Stomach (tissue), 9 donors: ENCODE results near the gene OTULIN. TPM values are rescaled to one million over a fixed set of nuclear protein-coding genes. Genes with fewer than 3 reads are reported as not detected.

Experiments
- DNase-seq, 2 donors: peaks; one replicate each; pipeline versions ENCODE4 v3.0.0 to v3.0.0-alpha.2; 2013 to 2019
- H3K27ac ChIP-seq, 5 donors: fragments of 200-600 bp in 4 of 5; sonication (generic) in 4 of 5; one replicate each; pipeline ENCODE4 v1.5.1; 2013 to 2019; ENCODE audit warnings: mild to moderate bottlenecking in 1 of 5, moderate library complexity in 1 of 5
- H3K27me3 ChIP-seq, 3 donors: fragments of 200-600 bp; sonication (generic); one replicate each; pipeline ENCODE4 v1.5.1; 2017 to 2019; ENCODE audit warnings: mixed run types in 1 of 3
- H3K36me3 ChIP-seq, 4 donors: fragments of 200-600 bp; sonication (generic); 1 replicate in 3 of 4; 2 replicates in 1 of 4; pipeline ENCODE4 v1.5.1; 2016 to 2019
- H3K4me1 ChIP-seq, 4 donors: fragments of 200-600 bp; sonication (generic); one replicate each; pipeline ENCODE4 v1.5.1; 2016 to 2019
- H3K4me3 ChIP-seq, 4 donors: fragments of 200-600 bp; sonication (generic) in 3 of 4; one replicate each; pipeline ENCODE4 v1.5.1; 2016 to 2019; ENCODE audit warnings: mild to moderate bottlenecking in 1 of 4
- H3K9me3 ChIP-seq, 4 donors: fragments of 200-600 bp; sonication (generic); one replicate each; pipeline ENCODE4 v1.5.1; 2016 to 2019
- CTCF ChIP-seq, 7 experiments: fragments of 450-650 bp in 4 of 7; fragments of 200-600 bp in 3 of 7; sonication (generic) in 3 of 7; IDR thresholded peaks; one replicate each; pipeline ENCODE4 v1.5.1; 2016 to 2019; ENCODE audit warnings: antibody characterized with exemption in 7 of 7, control low read depth in 2 of 7, mild to moderate bottlenecking in 1 of 7
- EP300 ChIP-seq: sonication (generic); formaldehyde crosslinking; IDR thresholded peaks from one replicate; pipeline ENCODE4 v1.6.1; 2017; ENCODE audit warnings: antibody characterized with exemption
- POLR2A ChIP-seq, 4 donors: fragments of 450-650 bp; IDR thresholded peaks; one replicate each; pipeline ENCODE4 v1.6.1; 2016; ENCODE audit warnings: antibody characterized with exemption in 4 of 4, control low read depth in 2 of 4, mild to moderate bottlenecking in 1 of 4, moderate library complexity in 1 of 4
- POLR2AphosphoS5 ChIP-seq, 3 donors: sonication (generic); formaldehyde crosslinking; IDR thresholded peaks; one replicate each; pipeline ENCODE4 v1.6.1; 2016; ENCODE audit warnings: antibody characterized with exemption in 3 of 3
- WGBS, 5 donors: extraction: QIAGEN DNeasy Blood & Tissue Kit in 3 of 5; methylation state at CpG; one replicate each; pipeline versions ENCODE4 v1.1.5 to v1.1.7; 2013 to 2018; 5-methylcytosine and 5-hydroxymethylcytosine counted together
- intact Hi-C: fragments of 100-400 bp; cut with DNase I; formaldehyde crosslinking; loops from one replicate; pipeline ENCODE4 v1.15.1; 2023; ENCODE audit warnings: low total_unique reads
- polyA plus RNA-seq, 3 donors: library from polyadenylated mRNA; stranded (reverse); fragments of 200-250 nt; gene quantifications; one replicate each; pipeline ENCODE4 v1.2.3, GENCODE V29; 2013
- total RNA-seq, 5 donors: library from RNA; depleted of rRNA; stranded (reverse); fragments of >200 nt; gene quantifications; one replicate each; pipeline versions ENCODE4 v1.1.0 to v1.2.3, GENCODE V29; 2014 to 2016
- donor health status: healthy with polysubstance abuse.
- donor health status: Bipolar disorder and iron deficiency.
- donor health status: healthy.

Gene OTULIN
- total and polyA plus RNA-seq, 8 donors = 2.5 to 47.2 (median 13.7) TPM

- DNase-seq = no peak
- Histone ChIP-seq H3K27me3 (no peaks in the 10 kb centered on the region), H3K9me3 (no peaks in the 10 kb centered on the region), H3K4me1 (peaks cover 31 to 81% (median 51%) of the 10 kb centered on the region in 4 donors), H3K36me3 (no peaks in the 10 kb centered on the region), H3K27ac (no peak overlapping the region), H3K4me3 (no peak overlapping the region)
- TF ChIP-seq POLR2A (IDR thresholded peaks at IDR 0.05) (no peak), EP300 (no peak), POLR2AphosphoS5 (IDR thresholded peaks at IDR 0.05) (no peak), CTCF (IDR thresholded peaks at IDR 0.05) (no peak)
- 80 to 86% (median 84%) methylated on average over 8 of the region's 8 CpGs for WGBS, 5 donors
- intact Hi-C loops = no loop called here
Measured at GRCh38 chr5:14667290-14667689, 2.8 kb downstream of the OTULIN start.

- intact Hi-C loops = no loop called here
- peak overlapping the region in 2 of 5 donors; percentile 11 to 20 for H3K27ac ChIP-seq
- TF ChIP-seq POLR2A (IDR thresholded peaks at IDR 0.05) (no peak), CTCF (IDR thresholded peaks at IDR 0.05) (no peak), POLR2AphosphoS5 (IDR thresholded peaks at IDR 0.05) (no peak)
- no peaks in the 10 kb centered on the region for H3K36me3 ChIP-seq
- no peaks in the 10 kb centered on the region for H3K27me3 ChIP-seq
- H3K9me3 ChIP-seq = no peaks in the 10 kb centered on the region
- H3K4me3 ChIP-seq = no peak overlapping the region
- 65 to 89% (median 83%) methylated on average over 1 of the region's 1 CpG for WGBS, 5 donors
- peaks cover 35 to 84% (median 55%) of the 10 kb centered on the region in 4 donors for H3K4me1 ChIP-seq
- DNase-seq = no peak
Measured at GRCh38 chr5:14667770-14668169, 3.3 kb downstream of the OTULIN start.

GRCh38 chr5:14668181-14668591, 3.7 kb downstream of the OTULIN start:
- H3K36me3 ChIP-seq = no peaks in the 10 kb centered on the region
- WGBS, 5 donors = 75 to 87% (median 81%) methylated on average over 5 of the region's 5 CpGs
- intact Hi-C loops = no loop called here
- H3K27me3 ChIP-seq = no peaks in the 10 kb centered on the region
- TF ChIP-seq POLR2AphosphoS5 (IDR thresholded peaks at IDR 0.05) (no peak), CTCF (IDR thresholded peaks at IDR 0.05) (no peak), EP300 (no peak), POLR2A (IDR thresholded peaks at IDR 0.05) (no peak)
- H3K9me3 ChIP-seq = no peaks in the 10 kb centered on the region
- H3K4me3 ChIP-seq = no peak overlapping the region
- H3K4me1 ChIP-seq = peaks cover 35 to 84% (median 54%) of the 10 kb centered on the region in 4 donors
- peak overlapping the region in 2 of 5 donors; percentile 11 to 20 for H3K27ac ChIP-seq
- DNase-seq = no peak

GRCh38 chr5:14669415-14669814, 4.9 kb downstream of the OTULIN start:
- intact Hi-C loops = no loop called here
- H3K4me3 ChIP-seq = no peak overlapping the region
- 89 to 92% (median 90%) methylated on average over 5 of the region's 5 CpGs for WGBS, 5 donors
- no peak for DNase-seq
- TF ChIP-seq POLR2AphosphoS5 (IDR thresholded peaks at IDR 0.05) (no peak), EP300 (no peak), CTCF (IDR thresholded peaks at IDR 0.05) (no peak), POLR2A (IDR thresholded peaks at IDR 0.05) (no peak)
- peaks cover 0 to 6% (median 4%) of the 10 kb centered on the region in 4 donors for H3K36me3 ChIP-seq
- H3K27me3 ChIP-seq = no peaks in the 10 kb centered on the region
- H3K4me1 ChIP-seq = peaks cover 27 to 90% (median 54%) of the 10 kb centered on the region in 4 donors
- no peaks in the 10 kb centered on the region for H3K9me3 ChIP-seq
- no peak overlapping the region for H3K27ac ChIP-seq
